ENCODE data around the gene BANK1. TPM values are rescaled to one million over a fixed set of nuclear protein-coding genes. Genes with fewer than 3 reads are reported as not detected.
A peak's percentile ranks its signal among the peaks of the same experiment; 100 is the strongest.

The BANK1 gene
- total and polyA plus RNA-seq, 2 experiments from 2014 or later: not detected

GRCh38 chr4:102027961-102028360 is 237.4 kb downstream of the BANK1 start:
- H3K4me3 ChIP-seq: no peak overlapping the region
- H3K9me2 ChIP-seq (ENCODE audit: insufficient read depth): no peaks in the 10 kb centered on the region
- H3K36me3 ChIP-seq (ENCODE audit: low read depth): no peaks in the 10 kb centered on the region
- no peak for TF ChIP-seq EZH2phosphoT487 (IDR thresholded peaks at IDR 0.05; ENCODE audit: insufficient read depth, low read depth)
- TF ChIP-seq EZH2 (IDR thresholded peaks at IDR 0.05; ENCODE audit: insufficient read depth, poor library complexity, severe bottlenecking): no peak
- no peak for DNase-seq
- H3F3A ChIP-seq (ENCODE audit: insufficient read depth): no peaks in the 10 kb centered on the region
- in situ Hi-C loops (cut with MboI): no loop called here
- no peaks in the 10 kb centered on the region for H3K79me2 ChIP-seq (ENCODE audit: insufficient read depth)
- no peak overlapping the region for H3K27ac ChIP-seq
- no peaks in the 10 kb centered on the region for H3K9me3 ChIP-seq (ENCODE audit: low read depth)
- no peaks in the 10 kb centered on the region for H4K20me1 ChIP-seq (ENCODE audit: insufficient read depth)
- WGBS, 2 experiments (ENCODE audit: low coverage in 1 of 2, low lambda C conversion rate in 2 of 2, missing lambda C conversion rate in 2 of 2): 76 to 77% methylated on average over 4 of the region's 4 CpGs
- no peaks in the 10 kb centered on the region for H3K27me3 ChIP-seq (replicated peaks; ENCODE audit: insufficient read depth)
- H3K4me2 ChIP-seq (ENCODE audit: unreplicated experiment): no peak overlapping the region
- no peaks in the 10 kb centered on the region for H3K4me1 ChIP-seq (ENCODE audit: insufficient read depth)
- H2AFZ ChIP-seq: no peak overlapping the region
- H3K9ac ChIP-seq: no peak overlapping the region

- 51 to 66% methylated on average over 2 of the region's 2 CpGs for WGBS, 2 experiments (ENCODE audit: low coverage in 1 of 2, low lambda C conversion rate in 2 of 2, missing lambda C conversion rate in 2 of 2)
- in situ Hi-C loops (cut with MboI): no loop called here
- Histone ChIP-seq H3K4me1 (ENCODE audit: insufficient read depth) (0 out of 2 replicates have a peak, but pooled peaks cover 1% of the 10 kb centered on the region), H3K36me3 (ENCODE audit: low read depth) (no peaks in the 10 kb centered on the region), H3K9ac (no peak overlapping the region), H3K4me2 (ENCODE audit: unreplicated experiment) (no peak overlapping the region), H3K4me3 (no peak overlapping the region), H3K27ac (no peak overlapping the region), H3K9me3 (ENCODE audit: low read depth) (no peaks in the 10 kb centered on the region), H3K9me2 (ENCODE audit: insufficient read depth) (no peaks in the 10 kb centered on the region), H4K20me1 (ENCODE audit: insufficient read depth) (no peaks in the 10 kb centered on the region), H2AFZ (no peak overlapping the region), H3K27me3 (replicated peaks; ENCODE audit: insufficient read depth) (no peaks in the 10 kb centered on the region), H3K79me2 (ENCODE audit: insufficient read depth) (no peaks in the 10 kb centered on the region), H3F3A (ENCODE audit: insufficient read depth) (no peaks in the 10 kb centered on the region)
- no peak for DNase-seq
- TF ChIP-seq EZH2 (IDR thresholded peaks at IDR 0.05; ENCODE audit: insufficient read depth, poor library complexity, severe bottlenecking) (no peak), EZH2phosphoT487 (IDR thresholded peaks at IDR 0.05; ENCODE audit: insufficient read depth, low read depth) (no peak)
These were observed 240.9 kb downstream of the BANK1 start for GRCh38 chr4:102031406-102031805.

GRCh38 chr4:102036016-102036415 is 245.5 kb downstream of the BANK1 start:
- H3K27me3 ChIP-seq (replicated peaks; ENCODE audit: insufficient read depth): no peaks in the 10 kb centered on the region
- H3K9me2 ChIP-seq (ENCODE audit: insufficient read depth): no peaks in the 10 kb centered on the region
- H3K4me2 ChIP-seq (ENCODE audit: unreplicated experiment): no peak overlapping the region
- H3K9ac ChIP-seq: no peak overlapping the region
- no peak overlapping the region for H3K27ac ChIP-seq
- in situ Hi-C loops (cut with MboI): no loop called here
- no peak overlapping the region for H3K4me3 ChIP-seq
- WGBS, 2 experiments (ENCODE audit: low coverage in 1 of 2, low lambda C conversion rate in 2 of 2, missing lambda C conversion rate in 2 of 2): 11 to 26% methylated on average over 1 of the region's 1 CpG
- no peaks in the 10 kb centered on the region for H3F3A ChIP-seq (ENCODE audit: insufficient read depth)
- H3K4me1 ChIP-seq (ENCODE audit: insufficient read depth): 0 out of 2 replicates have a peak, but pooled peaks cover 4% of the 10 kb centered on the region
- no peak for TF ChIP-seq EZH2 (IDR thresholded peaks at IDR 0.05; ENCODE audit: insufficient read depth, poor library complexity, severe bottlenecking)
- no peak for TF ChIP-seq EZH2phosphoT487 (IDR thresholded peaks at IDR 0.05; ENCODE audit: insufficient read depth, low read depth)
- no peak overlapping the region for H2AFZ ChIP-seq
- H4K20me1 ChIP-seq (ENCODE audit: insufficient read depth): no peaks in the 10 kb centered on the region
- DNase-seq: no peak
- no peaks in the 10 kb centered on the region for H3K36me3 ChIP-seq (ENCODE audit: low read depth)
- H3K79me2 ChIP-seq (ENCODE audit: insufficient read depth): no peaks in the 10 kb centered on the region
- no peaks in the 10 kb centered on the region for H3K9me3 ChIP-seq (ENCODE audit: low read depth)

- H3K9ac ChIP-seq: no peak overlapping the region
- DNase-seq: peak; percentile 41
- TF ChIP-seq EZH2phosphoT487 (IDR thresholded peaks at IDR 0.05; ENCODE audit: insufficient read depth, low read depth) (no peak), EZH2 (IDR thresholded peaks at IDR 0.05; ENCODE audit: insufficient read depth, poor library complexity, severe bottlenecking) (no peak)
- in situ Hi-C loops (cut with MboI): no loop called here
- no peaks in the 10 kb centered on the region for H3F3A ChIP-seq (ENCODE audit: insufficient read depth)
- H2AFZ ChIP-seq: no peak overlapping the region
- H3K4me3 ChIP-seq: no peak overlapping the region
- H3K79me2 ChIP-seq (ENCODE audit: insufficient read depth): no peaks in the 10 kb centered on the region
- peak overlapping the region; percentile 1 for H3K4me2 ChIP-seq (ENCODE audit: unreplicated experiment)
- WGBS, 2 experiments (ENCODE audit: low coverage in 1 of 2, low lambda C conversion rate in 2 of 2, missing lambda C conversion rate in 2 of 2): 5 to 6% methylated on average over 5 of the region's 5 CpGs
- 0 out of 2 replicates have a peak, but pooled peaks cover 4% of the 10 kb centered on the region for H3K4me1 ChIP-seq (ENCODE audit: insufficient read depth)
- no peaks in the 10 kb centered on the region for H3K36me3 ChIP-seq (ENCODE audit: low read depth)
- no peaks in the 10 kb centered on the region for H3K9me2 ChIP-seq (ENCODE audit: insufficient read depth)
- no peaks in the 10 kb centered on the region for H3K9me3 ChIP-seq (ENCODE audit: low read depth)
- no peak overlapping the region for H3K27ac ChIP-seq
- H3K27me3 ChIP-seq (replicated peaks; ENCODE audit: insufficient read depth): no peaks in the 10 kb centered on the region
- no peaks in the 10 kb centered on the region for H4K20me1 ChIP-seq (ENCODE audit: insufficient read depth)
These were observed 246.3 kb downstream of the BANK1 start for GRCh38 chr4:102036619-102037376.

Data from GM23248 (cell line).